GM19397 (cell line): ENCODE results near the gene KCND3.

Source experiments
- ATAC-seq: cut with Tn5 transposase; IDR thresholded peaks from one replicate; pipeline ENCODE4 v1.9.1; 2021; ENCODE audit warnings: mild to moderate bottlenecking, moderate library complexity; ENCODE audit not compliant: unreplicated experiment

KCND3 gene

DNA sequence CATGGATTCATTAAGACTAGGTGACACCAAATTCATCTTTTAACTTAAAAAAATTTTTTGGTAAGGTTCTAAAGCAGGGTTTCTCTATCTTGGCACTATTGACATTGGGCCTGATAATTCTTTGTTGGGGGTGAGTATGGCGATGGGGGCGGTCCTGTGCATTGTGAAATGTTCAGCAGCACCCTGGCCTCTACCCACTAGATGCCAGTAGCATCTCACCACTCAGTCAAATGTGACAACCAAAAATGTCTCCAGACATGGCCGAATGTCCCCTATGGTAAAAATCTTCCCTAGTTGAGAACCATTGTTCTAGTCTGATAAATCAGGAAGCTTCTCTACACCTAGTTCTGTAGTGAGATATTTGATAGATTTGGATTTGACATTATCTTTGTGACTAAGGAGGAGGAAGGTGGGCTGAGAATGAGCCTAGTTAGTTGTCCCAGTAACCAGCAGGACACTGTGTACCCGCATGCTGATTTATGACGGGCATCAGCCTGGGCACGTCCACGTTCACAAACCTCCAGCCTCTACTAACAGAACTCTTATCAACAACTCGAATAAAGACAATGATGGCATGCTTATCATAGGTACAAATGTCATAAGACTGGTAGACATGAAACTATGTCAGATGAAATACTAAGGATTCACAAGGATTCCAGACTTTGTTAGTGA is 104.6 kb downstream of the KCND3 start:
- no peak for ATAC-seq

DNA sequence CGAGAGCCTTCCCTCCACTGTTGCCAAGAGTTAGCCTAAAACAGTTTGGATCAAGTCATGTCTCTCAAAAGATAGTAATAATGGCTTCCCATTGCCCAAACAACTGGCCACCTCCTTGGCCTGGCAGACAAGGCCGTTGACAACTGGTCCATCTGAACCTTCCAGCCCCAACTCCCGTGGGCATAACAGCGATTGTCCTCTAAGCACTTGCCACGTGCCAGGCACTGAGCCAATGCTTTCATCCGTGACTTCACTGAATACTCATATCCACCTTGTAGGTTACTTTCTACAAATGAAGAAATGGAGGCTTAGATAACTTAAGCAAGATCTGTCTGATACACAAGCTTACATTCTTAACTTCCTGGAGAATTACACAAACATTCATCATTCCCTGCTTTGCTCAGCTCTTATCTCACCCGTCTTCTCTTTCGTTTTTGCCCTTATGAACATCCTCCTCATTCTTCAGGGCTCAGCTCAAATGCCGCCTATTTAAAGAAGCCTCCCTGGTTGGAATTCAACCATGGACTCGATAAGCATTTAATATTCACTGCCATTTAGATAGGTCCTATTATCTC is 106.4 kb downstream of the KCND3 start:
- ATAC-seq = no peak

DNA sequence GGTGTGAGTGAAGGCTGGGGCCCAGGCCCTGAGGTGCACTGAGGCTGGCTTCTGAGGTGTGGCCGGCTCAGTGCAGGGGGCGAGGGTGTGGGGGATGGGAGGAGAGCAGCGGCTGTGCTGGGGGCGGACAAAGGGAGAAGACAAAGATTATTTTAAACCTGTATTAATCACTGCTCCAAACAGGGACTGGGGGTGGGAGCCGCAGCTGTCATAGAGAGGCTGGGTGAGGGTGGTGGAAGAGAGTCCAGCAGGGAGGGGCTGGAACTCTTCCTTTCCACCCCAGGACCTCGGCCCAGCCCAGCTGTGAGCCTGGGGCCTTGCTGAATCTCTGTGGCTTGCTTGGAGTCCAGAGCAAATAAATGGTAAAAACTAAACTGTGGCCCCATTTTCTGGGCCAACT is 106.9 kb downstream of the KCND3 start:
- ATAC-seq = no peak

DNA sequence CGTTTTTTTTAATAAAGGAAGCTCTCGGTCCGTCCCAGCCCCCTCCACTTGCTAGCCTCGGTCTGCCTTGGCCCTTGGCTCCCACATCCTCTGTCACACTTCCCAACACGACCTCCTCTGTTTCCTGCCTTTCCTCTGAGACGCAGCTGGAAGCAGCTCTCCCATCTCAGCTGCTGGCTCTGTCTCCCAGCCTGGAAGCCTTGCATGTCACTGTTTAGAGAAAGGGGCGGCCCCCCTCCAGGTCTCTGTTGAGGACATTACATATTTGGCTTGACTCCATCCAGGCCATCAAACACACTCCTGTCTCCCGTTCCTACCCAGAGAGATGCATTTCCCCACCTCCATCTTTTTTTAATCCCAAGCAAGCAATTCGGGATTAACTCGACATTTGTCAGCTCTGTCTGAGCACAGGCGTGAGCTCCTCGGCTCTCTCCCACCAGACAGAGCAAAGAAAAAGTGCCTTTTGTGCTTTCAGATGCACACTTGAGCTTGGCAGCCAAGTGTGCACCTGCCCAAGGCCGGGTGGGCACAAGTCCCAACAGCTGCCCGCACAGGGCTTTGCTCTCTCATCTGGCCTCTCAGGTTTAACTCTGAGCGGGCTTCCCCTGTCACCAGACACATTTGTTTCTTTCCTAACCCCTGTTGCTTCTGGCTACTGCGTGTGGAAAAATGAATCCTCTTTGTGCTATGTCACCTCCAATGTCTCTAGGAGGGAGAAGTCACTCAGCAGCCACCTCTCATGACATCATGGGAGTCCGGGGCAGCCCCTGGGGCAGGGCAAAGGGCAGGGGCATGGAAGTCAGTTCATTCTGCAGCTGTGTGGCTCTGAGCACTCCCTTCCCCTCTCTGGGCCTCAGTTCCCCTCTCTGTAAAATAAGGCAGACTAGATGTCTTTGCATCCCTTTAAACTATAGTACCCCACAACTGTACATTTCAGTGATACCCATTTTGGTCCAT is 108.3 kb downstream of the KCND3 start:
- ATAC-seq = no peak

DNA sequence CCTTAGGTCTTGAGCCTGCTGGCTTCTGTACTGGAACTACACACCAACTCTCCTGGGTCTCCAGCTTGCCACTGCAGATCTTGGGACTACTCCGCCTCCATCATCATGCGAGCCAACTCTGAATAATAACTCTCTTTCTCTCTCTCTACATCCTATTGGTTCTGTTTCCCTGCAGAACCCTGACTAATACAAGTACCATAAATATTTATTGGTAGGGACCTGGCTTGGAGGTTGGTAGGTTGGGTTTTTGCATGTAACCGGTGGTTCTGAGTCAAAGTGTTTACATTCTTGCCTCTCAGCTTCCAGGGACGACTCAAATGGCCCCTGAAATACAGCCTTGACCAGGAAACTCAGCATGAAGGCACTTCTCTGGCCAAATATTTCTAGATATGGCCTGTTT is 110.4 kb downstream of the KCND3 start:
- ATAC-seq = no peak

DNA sequence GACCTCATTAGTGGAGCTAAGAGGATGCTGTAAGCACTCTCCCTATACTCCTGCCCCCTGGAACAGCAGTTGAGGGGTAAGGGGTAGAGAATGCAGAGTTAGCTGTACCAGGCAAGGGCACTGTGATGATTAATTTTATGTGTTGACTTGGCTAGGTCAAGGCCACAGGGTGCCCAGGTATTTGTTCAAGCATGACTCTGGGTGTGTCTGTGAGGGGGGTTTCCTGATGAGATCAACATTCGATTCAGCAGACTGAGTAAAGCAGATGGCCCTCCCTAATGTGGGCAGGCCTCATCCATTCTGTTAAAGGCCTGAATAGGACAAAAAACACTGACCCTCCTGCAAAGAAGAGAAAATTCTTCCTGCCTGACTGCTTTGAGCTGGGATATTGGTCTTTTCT is 110.8 kb downstream of the KCND3 start:
- no peak for ATAC-seq

DNA sequence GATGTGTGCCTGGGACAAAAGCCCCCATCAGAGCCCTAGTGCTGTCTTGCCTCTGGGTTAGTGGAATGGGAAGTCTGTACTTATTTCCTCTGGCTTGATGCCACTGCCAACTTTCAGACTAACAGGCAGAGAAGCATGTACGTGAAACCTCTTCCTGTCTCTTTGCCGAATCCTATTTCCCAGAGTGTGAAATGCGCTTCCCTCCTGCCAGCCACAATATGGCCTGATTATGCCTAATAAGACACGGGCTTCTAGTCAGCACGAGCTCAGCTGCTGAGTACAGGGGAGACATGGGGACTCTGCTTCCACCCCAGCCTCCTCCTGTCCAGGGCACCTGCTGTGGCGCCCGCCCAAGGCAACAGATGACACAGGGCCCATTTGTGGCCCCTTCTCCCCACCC is 111.4 kb downstream of the KCND3 start:
- no peak for ATAC-seq

DNA sequence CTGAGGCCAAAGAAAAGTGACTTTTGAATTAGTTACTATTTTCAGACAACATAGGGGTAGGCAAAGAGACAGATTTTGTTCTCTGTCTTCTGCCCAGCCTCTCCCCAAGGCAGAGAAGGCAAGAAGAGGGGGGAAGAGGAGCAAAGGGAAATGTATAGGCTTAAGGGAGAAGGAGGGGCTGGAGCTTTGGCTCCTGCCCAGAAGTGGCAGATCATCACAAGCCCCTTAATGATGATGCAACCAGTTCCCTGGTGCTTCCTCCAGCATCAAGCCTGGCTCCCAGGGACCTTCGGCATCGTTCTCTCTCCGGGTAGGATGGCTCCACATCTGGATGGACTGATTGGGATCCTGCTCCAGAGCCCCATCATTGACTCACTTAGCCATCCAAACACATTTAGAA is 112.8 kb downstream of the KCND3 start:
- ATAC-seq = no peak

DNA sequence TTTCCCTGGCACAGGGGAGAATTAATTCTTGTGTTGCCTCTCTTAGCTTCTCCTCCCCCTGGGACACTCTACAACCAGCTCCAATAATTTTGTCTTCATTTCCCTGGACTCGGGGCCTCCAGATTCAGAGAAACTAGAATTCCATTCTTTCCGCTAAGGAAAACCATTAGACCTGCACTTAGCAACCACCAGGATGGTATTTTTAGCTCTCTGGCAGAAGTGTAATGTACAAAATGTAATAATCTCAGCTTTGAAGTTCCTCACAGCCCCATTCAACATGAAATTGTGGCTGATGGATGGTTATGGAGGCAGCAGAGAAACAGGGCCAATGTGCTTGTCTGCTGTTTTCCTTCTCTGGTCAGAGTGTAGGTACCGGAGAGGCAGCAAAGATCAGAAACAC is 113.8 kb downstream of the KCND3 start:
- no peak for ATAC-seq

DNA sequence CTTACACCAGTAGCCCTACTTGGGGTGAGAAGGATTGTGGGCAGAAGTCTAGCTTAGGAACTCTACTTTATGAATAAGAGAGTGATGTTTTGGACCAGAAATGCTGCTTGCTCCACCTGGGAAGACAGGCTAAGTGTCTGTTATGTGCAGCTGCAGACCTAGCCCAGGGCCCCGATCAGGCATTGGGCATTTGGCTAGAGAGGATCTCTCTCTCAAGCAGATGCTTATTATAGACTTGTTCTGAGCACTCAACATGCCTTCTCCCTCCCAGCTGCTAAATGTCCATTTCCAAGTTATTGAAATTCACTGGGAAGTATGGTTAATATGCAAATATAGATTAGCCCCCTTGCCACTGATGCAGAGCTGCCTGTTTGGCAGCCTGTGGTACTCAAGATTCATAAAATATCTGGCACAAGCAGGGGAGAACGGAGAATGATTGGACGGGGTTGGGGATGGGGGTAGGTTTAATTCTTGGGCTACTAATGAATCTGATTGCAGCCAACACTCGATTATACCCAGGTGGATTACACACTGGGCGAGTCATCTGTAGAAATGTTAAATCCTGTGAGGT is 115.9 kb downstream of the KCND3 start:
- ATAC-seq = no peak

DNA sequence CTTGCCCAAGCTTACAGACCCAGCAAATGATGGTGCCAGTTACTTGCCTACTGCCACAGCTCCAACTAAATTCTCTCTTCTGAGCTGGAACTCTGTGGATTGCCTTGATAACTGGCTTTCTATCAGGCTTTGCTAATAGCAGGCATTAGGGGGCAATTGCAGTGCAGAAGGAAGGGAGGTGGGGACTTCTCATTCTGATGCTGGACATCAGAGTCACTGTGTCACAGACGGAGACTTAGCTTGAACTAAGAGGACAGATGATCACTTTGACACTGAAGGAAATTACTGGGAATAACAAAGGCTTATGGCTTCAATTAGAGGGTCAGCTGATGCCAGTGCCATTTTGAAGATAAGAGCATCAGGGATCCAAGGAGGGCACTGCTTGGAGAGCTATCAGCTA is 119.3 kb downstream of the KCND3 start:
- ATAC-seq = no peak

DNA sequence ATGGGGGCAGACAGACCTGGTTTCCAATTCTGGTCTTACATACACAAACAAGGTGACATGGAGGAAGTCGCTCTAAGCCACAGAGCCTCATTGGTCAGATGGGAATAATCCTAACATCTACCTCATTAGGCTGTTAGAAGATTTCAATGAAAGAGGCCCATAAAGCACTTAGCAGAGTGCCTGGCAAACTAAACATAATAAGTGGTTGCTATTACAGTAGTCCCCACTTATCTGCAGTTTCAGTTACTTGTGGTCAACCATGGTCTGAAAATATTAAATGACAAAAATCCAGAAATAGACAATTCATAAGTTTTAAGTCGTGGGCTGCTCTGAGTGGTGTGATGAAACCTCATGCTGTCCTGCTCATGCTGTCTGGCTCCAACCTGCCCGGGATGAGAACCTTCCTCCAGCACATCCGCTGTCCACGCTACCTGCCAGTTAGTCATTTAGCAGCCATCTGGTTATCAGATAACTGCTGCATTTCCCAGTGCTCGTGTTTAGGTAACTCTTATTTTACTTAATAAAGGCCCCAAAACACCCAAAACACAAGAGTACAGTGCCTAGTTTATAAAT is 121.5 kb downstream of the KCND3 start:
- no peak for ATAC-seq

DNA sequence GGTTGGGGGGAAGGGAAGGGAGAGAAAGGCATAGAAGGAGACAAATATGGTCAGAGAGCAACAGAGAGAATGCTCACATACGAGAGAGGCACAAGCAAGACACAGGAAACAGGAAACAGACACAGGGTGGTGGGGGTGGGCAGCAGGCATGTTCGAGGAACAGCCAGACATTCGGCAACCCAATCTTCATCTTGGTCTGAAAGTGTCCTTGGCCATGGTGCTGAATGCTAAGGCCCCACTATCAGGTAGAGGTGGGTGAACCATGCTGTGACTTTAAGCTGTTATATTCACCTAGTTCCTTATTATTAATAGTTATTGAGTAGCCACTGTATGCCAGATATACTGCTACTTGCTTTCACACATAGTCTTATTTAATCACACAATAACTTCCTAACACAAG is 124.6 kb downstream of the KCND3 start:
- ATAC-seq = no peak

DNA sequence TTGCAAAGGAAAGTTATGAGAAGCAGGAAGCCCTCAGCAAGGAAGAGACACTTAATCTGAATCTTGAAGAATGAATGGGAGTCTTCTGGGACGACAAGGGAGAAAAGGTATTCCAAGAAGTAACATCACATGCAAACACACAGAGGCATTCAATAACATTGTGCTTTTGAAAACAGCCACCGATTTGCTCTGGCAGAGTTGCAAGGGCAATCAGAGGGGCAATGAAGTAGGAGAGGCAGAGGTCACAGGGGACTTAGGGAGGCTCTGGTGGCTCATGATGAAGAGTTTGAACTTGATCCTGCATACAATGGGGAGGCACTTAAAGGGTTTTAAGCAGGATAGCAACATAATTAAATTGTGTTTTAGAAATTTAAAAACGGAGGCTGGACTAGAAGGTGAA is 126.1 kb downstream of the KCND3 start:
- ATAC-seq = no peak

DNA sequence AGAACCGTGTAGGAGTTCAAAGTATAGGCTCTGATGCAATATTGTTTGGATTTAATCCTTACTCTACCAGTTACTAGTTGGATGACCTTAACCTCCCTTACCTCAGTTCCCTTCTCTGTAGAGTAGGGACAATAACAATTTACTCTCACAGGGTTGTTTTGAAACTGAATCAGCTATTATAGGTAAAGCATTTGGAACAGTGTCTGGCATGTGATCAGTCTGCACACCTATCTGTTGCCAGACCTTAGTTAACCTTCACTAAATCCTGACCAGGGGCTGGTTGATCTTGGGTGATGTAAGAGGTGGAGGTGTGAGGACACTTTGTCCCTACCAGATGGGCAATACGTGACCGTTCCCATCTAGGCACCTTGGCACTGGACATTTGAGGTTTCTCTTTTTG is 126.9 kb downstream of the KCND3 start:
- no peak for ATAC-seq

DNA sequence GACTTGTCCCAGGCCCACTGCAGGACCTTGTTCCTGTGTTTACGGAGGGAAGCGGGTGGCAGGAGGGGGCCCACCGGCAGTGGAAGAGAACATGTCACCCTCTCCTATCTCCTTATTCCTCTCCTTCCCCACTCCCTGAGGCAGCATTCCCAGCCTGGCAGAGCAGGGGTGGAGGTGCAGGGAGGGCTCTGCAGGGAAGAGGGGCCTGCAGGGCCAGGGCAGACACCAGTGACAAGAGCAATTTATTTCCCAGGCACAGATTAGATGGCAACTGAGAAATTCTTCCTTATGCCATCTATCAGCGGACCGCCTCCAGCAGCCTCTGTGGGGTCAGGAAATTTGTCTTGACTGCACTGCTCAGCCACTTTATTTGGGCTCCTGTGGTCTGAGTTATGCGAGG is 127.9 kb downstream of the KCND3 start:
- no peak for ATAC-seq

DNA sequence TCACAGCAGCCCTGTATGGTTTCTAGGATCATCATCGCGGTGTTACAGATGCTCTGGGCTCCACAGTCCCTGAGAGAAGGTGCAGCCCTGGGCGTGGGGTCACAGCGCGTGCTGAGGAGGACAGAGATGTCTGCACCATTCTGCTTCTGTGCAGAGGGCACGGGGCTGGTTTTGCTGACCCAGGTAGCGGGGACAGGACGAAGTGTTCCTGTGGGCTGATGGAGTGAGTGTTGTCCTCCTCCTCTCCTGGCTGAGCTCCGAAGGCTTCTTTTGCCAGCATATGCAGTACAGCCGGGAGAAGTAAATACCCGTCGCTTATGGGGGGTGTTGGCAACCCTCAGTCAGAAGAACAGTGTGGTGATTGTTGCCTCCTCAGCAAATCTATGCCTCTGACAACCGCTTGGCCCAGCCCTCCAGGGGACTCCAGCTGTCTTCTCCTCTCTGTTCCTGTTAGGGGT is 132.2 kb downstream of the KCND3 start:
- no peak for ATAC-seq

DNA sequence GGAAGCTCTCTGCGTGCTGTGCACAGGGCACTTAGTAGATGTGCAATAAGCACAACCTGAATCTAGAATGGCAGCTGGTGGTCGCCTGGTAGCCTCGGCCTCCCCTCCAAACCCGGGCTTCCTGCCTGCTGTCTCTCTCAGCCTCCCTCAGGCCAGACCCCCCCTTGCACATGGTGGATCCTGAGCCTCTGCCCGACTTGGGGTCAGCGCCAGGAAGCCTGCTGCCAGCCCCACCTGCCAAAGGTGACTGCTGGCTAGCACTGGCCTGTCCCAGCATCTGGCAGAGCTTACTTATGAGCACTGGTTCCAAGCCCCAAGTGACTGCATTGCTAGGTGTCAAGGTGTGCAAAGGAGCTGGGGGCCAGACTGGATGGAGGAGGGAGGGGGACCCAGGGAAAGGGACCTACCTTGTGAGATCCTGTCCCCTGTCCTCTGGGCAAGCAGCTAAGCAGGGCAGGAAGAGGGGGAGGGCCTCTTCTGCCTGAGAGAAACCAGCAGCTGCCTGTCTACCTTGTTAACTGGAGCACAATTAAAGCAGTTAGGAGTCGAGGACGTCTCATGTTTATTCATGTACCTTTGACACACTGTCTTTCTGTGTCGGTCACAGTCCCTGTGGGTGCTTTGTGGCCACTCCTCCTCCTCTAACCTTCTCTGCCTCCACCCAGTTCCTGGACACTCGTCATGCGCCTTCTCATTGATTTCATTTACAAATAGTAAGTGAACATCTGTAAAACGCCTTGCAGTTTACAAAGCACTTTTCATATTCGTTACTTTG is 132.9 kb downstream of the KCND3 start:
- no peak for ATAC-seq

DNA sequence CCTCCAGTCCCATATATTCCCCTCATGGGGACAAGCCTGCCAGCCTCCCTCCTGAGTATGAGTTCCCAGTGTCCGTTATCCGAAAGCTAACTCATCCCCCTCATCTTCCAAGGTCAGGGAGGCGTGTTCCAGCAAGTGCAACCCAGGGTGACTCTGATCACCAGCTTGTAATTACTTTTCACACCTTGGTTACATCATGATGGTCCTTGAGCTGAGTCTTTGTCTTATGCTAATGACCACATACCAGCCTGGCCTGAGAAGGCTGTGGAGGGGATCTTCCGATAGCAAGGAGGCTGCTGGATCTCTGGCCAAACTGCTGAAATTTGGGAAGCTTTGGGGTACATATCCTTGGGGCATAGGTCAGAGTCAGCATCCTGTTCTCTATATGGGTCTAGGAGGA is 134.2 kb downstream of the KCND3 start:
- no peak for ATAC-seq

DNA sequence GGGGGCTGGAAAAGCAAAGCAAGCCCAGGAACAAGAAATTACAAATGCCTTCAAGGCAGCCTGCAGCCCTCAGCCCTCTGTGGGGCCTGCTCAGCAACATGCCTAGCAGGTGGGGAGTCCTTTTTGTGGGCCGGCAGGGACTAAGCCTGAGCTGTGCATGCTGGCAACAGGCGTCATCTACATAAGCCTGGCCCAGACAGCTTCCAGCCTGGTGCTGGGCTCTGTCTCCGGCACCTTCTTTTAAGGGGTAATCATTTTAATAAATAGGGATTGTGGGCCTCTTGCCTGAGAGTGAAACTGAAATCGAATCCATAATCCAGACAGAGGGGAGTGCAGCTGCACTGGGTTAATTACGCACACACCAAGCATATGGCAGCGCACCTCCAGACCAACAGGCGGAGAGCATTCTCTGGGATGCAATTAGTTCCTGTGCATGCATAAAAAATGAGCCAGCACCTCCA is 137.2 kb downstream of the KCND3 start:
- no peak for ATAC-seq
